ENCODE measurements around the gene BTBD1. TPM values are rescaled to one million over a fixed set of nuclear protein-coding genes. Genes with fewer than 3 reads are reported as not detected.
"Not testable (repeated sequence)": the region's sequence is repeated elsewhere in the genome, so short reads cannot be mapped to it uniquely, and the experiment has no call there.

BTBD1 gene
- total and polyA plus RNA-seq, 5 donors from 2014 or later = 35.5 to 55.5 (median 46.8) TPM

- ATAC-seq (ENCODE audit: low read depth in 2 of 2) (no peak), DNase-seq (no peak)
- H3K4me3 ChIP-seq (ENCODE audit: low read depth, low read length) = no peak overlapping the region
- no peak overlapping the region for H3K4me3 Mint-ChIP-seq
- H3K27ac ChIP-seq (ENCODE audit: insufficient read depth, low read length, poor library complexity, severe bottlenecking) = no peak overlapping the region
- H3K27me3 ChIP-seq (ENCODE audit: control insufficient read depth, insufficient read depth, low read length) = peaks cover 15% of the 10 kb centered on the region
- H3K36me3 Mint-ChIP-seq = peaks cover 4% of the 10 kb centered on the region
- no peaks in the 10 kb centered on the region for H3K36me3 ChIP-seq (ENCODE audit: control insufficient read depth, insufficient read depth, low read length)
- peaks cover 55% of the 10 kb centered on the region for H3K27me3 Mint-ChIP-seq
- peaks cover 0 to 8% (median 0%) of the 10 kb centered on the region in 7 donors for H3K9me3 Mint-ChIP-seq
- no peak overlapping the region for H3K27ac Mint-ChIP-seq
- peaks cover 0 to 13% (median 9%) of the 10 kb centered on the region in 4 donors for H3K4me1 Mint-ChIP-seq
- peaks cover 17% of the 10 kb centered on the region for H3K4me1 ChIP-seq (ENCODE audit: control insufficient read depth, insufficient read depth, low read length, poor library complexity, severe bottlenecking)
- H3K9me3 ChIP-seq (ENCODE audit: control insufficient read depth in 2 of 2, low read length in 2 of 2) = no peaks in the 10 kb centered on the region
Observed at GRCh38 chr15:83104141-83104540, 37.1 kb upstream of the BTBD1 start.

DNA sequence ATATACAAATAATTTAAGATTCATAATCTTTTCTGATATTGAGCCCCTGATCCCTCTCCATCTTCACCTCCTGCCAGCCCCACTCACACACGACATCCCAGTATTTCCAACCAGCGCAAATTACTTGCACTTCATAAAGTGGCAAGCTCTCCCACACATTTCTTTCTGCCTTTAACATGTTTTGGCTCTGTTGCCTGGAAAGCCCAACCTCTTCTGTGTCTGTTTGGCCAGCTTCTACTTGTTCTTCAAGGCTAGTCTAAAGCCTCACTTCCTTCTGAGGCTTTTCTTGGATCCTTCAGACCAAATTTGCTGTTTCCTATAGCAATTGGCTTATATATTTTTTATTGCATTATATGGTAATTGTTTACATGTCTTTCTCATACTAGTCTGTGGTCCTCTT is 35.3 kb upstream of the BTBD1 start:
- Histone ChIP-seq H3K9me3 (ENCODE audit: control insufficient read depth in 2 of 2, low read length in 2 of 2) (peaks cover 0 to 5% of the 10 kb centered on the region in 2 experiments), H3K4me3 (ENCODE audit: low read depth, low read length) (no peak overlapping the region), H3K27ac (ENCODE audit: insufficient read depth, low read length, poor library complexity, severe bottlenecking) (no peak overlapping the region), H3K4me1 (ENCODE audit: control insufficient read depth, insufficient read depth, low read length, poor library complexity, severe bottlenecking) (peaks cover 6% of the 10 kb centered on the region), H3K36me3 (ENCODE audit: control insufficient read depth, insufficient read depth, low read length) (no peaks in the 10 kb centered on the region), H3K27me3 (ENCODE audit: control insufficient read depth, insufficient read depth, low read length) (peaks cover 19% of the 10 kb centered on the region)
- ATAC-seq (ENCODE audit: low read depth in 2 of 2) = no peak
- H3K4me3 Mint-ChIP-seq = no peak overlapping the region
- peaks cover 0 to 10% (median 5%) of the 10 kb centered on the region in 7 donors for H3K9me3 Mint-ChIP-seq
- no peak overlapping the region for H3K27ac Mint-ChIP-seq
- H3K4me1 Mint-ChIP-seq = peaks cover 0 to 11% (median 3%) of the 10 kb centered on the region in 4 donors
- H3K27me3 Mint-ChIP-seq = peaks cover 46% of the 10 kb centered on the region
- peaks cover 4% of the 10 kb centered on the region for H3K36me3 Mint-ChIP-seq
- DNase-seq = no peak

- Histone ChIP-seq H3K36me3 (ENCODE audit: control insufficient read depth, insufficient read depth, low read length) (no peaks in the 10 kb centered on the region), H3K27ac (ENCODE audit: insufficient read depth, low read length, poor library complexity, severe bottlenecking) (no peak overlapping the region), H3K4me1 (ENCODE audit: control insufficient read depth, insufficient read depth, low read length, poor library complexity, severe bottlenecking) (no peaks in the 10 kb centered on the region), H3K4me3 (ENCODE audit: low read depth, low read length) (no peak overlapping the region), H3K27me3 (ENCODE audit: control insufficient read depth, insufficient read depth, low read length) (peaks cover 19% of the 10 kb centered on the region), H3K9me3 (ENCODE audit: control insufficient read depth in 2 of 2, low read length in 2 of 2) (peaks cover 0 to 5% of the 10 kb centered on the region in 2 experiments)
- Mint-ChIP-seq H3K27me3 (peaks cover 40% of the 10 kb centered on the region), H3K4me1 (peaks cover 0 to under 1% (median 0%) of the 10 kb centered on the region in 4 donors), H3K36me3 (peaks cover 4% of the 10 kb centered on the region), H3K27ac (no peak overlapping the region), H3K4me3 (no peak overlapping the region), H3K9me3 (peaks cover 0 to 10% (median 6%) of the 10 kb centered on the region in 7 donors)
- ATAC-seq (ENCODE audit: low read depth in 2 of 2) = no peak
- no peak for DNase-seq
Observed at GRCh38 chr15:83100097-83100646, 33.1 kb upstream of the BTBD1 start.

- H3K36me3 Mint-ChIP-seq = peaks cover 4% of the 10 kb centered on the region
- peaks cover 0 to 10% (median 3%) of the 10 kb centered on the region in 7 donors for H3K9me3 Mint-ChIP-seq
- Histone ChIP-seq H3K27me3 (ENCODE audit: control insufficient read depth, insufficient read depth, low read length) (peaks cover 19% of the 10 kb centered on the region), H3K36me3 (ENCODE audit: control insufficient read depth, insufficient read depth, low read length) (no peaks in the 10 kb centered on the region), H3K9me3 (ENCODE audit: control insufficient read depth in 2 of 2, low read length in 2 of 2) (peaks cover 0 to 5% of the 10 kb centered on the region in 2 experiments), H3K27ac (ENCODE audit: insufficient read depth, low read length, poor library complexity, severe bottlenecking) (no peak overlapping the region), H3K4me3 (ENCODE audit: low read depth, low read length) (no peak overlapping the region), H3K4me1 (ENCODE audit: control insufficient read depth, insufficient read depth, low read length, poor library complexity, severe bottlenecking) (no peaks in the 10 kb centered on the region)
- ATAC-seq (ENCODE audit: low read depth in 2 of 2) (no peak), DNase-seq (no peak)
- no peak overlapping the region for H3K27ac Mint-ChIP-seq
- H3K4me3 Mint-ChIP-seq = no peak overlapping the region
- peaks cover 37% of the 10 kb centered on the region for H3K27me3 Mint-ChIP-seq
- no peaks in the 10 kb centered on the region for H3K4me1 Mint-ChIP-seq
Observed at GRCh38 chr15:83099290-83099689, 32.2 kb upstream of the BTBD1 start.

DNA sequence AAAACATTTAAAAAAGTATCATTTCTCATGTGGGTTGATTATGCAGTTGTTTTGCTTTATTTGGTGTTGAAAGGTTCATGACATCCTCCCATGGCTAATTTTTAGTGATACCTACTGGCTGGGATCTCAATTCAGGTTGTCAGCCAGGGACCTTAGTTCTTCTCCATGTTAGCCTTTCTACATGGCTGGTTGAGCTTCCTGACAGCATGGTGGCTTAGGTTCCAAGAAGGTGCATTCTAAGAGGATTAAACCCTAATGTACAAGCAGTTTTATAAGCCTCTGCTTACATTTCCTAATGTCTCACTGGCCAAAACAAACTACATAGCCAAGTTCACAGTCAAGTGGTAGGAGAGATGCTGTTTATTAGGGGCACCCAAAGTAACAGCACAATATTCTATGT is 31.0 kb upstream of the BTBD1 start:
- Histone ChIP-seq H3K27ac (ENCODE audit: insufficient read depth, low read length, poor library complexity, severe bottlenecking) (no peak overlapping the region), H3K27me3 (ENCODE audit: control insufficient read depth, insufficient read depth, low read length) (peaks cover 14% of the 10 kb centered on the region), H3K4me1 (ENCODE audit: control insufficient read depth, insufficient read depth, low read length, poor library complexity, severe bottlenecking) (no peaks in the 10 kb centered on the region), H3K36me3 (ENCODE audit: control insufficient read depth, insufficient read depth, low read length) (no peaks in the 10 kb centered on the region), H3K4me3 (ENCODE audit: low read depth, low read length) (no peak overlapping the region), H3K9me3 (ENCODE audit: control insufficient read depth in 2 of 2, low read length in 2 of 2) (peaks cover 0 to 5% of the 10 kb centered on the region in 2 experiments)
- no peaks in the 10 kb centered on the region for H3K36me3 Mint-ChIP-seq
- H3K4me3 Mint-ChIP-seq = no peak overlapping the region
- no peaks in the 10 kb centered on the region for H3K4me1 Mint-ChIP-seq
- no peak for ATAC-seq (ENCODE audit: low read depth in 2 of 2)
- H3K27ac Mint-ChIP-seq = no peak overlapping the region
- no peak for DNase-seq
- H3K9me3 Mint-ChIP-seq = peaks cover 0 to 10% (median 4%) of the 10 kb centered on the region in 7 donors
- H3K27me3 Mint-ChIP-seq = peaks cover 39% of the 10 kb centered on the region

GRCh38 chr15:83094583-83094982 is 27.5 kb upstream of the BTBD1 start:
- Histone ChIP-seq H3K27me3 (ENCODE audit: control insufficient read depth, insufficient read depth, low read length) (peaks cover 8% of the 10 kb centered on the region), H3K9me3 (ENCODE audit: control insufficient read depth in 2 of 2, low read length in 2 of 2) (peaks cover 0 to 5% of the 10 kb centered on the region in 2 experiments), H3K4me1 (ENCODE audit: control insufficient read depth, insufficient read depth, low read length, poor library complexity, severe bottlenecking) (no peaks in the 10 kb centered on the region), H3K36me3 (ENCODE audit: control insufficient read depth, insufficient read depth, low read length) (no peaks in the 10 kb centered on the region), H3K27ac (ENCODE audit: insufficient read depth, low read length, poor library complexity, severe bottlenecking) (no peak overlapping the region), H3K4me3 (ENCODE audit: low read depth, low read length) (no peak overlapping the region)
- no peak for ATAC-seq (ENCODE audit: low read depth in 2 of 2)
- H3K4me3 Mint-ChIP-seq = no peak overlapping the region
- peaks cover 0 to 10% (median 2%) of the 10 kb centered on the region in 7 donors for H3K9me3 Mint-ChIP-seq
- peaks cover 0 to 4% (median 0%) of the 10 kb centered on the region in 4 donors for H3K4me1 Mint-ChIP-seq
- H3K27me3 Mint-ChIP-seq = peaks cover 29% of the 10 kb centered on the region
- no peaks in the 10 kb centered on the region for H3K36me3 Mint-ChIP-seq
- no peak overlapping the region for H3K27ac Mint-ChIP-seq
- DNase-seq = no peak

- peaks cover 0 to 5% (median 0%) of the 10 kb centered on the region in 7 donors for H3K9me3 Mint-ChIP-seq
- peaks cover 0 to 4% (median 0%) of the 10 kb centered on the region in 4 donors for H3K4me1 Mint-ChIP-seq
- ATAC-seq (ENCODE audit: low read depth in 2 of 2) = no peak
- H3K36me3 ChIP-seq (ENCODE audit: control insufficient read depth, insufficient read depth, low read length) = no peaks in the 10 kb centered on the region
- no peak for DNase-seq
- no peaks in the 10 kb centered on the region for H3K36me3 Mint-ChIP-seq
- no peak overlapping the region for H3K4me3 ChIP-seq (ENCODE audit: low read depth, low read length)
- H3K27ac ChIP-seq (ENCODE audit: insufficient read depth, low read length, poor library complexity, severe bottlenecking) = no peak overlapping the region
- no peaks in the 10 kb centered on the region for H3K9me3 ChIP-seq (ENCODE audit: control insufficient read depth in 2 of 2, low read length in 2 of 2)
- peaks cover 31% of the 10 kb centered on the region for H3K27me3 Mint-ChIP-seq
- H3K4me3 Mint-ChIP-seq = no peak overlapping the region
- no peak overlapping the region for H3K27ac Mint-ChIP-seq
- no peaks in the 10 kb centered on the region for H3K27me3 ChIP-seq (ENCODE audit: control insufficient read depth, insufficient read depth, low read length)
- H3K4me1 ChIP-seq (ENCODE audit: control insufficient read depth, insufficient read depth, low read length, poor library complexity, severe bottlenecking) = no peaks in the 10 kb centered on the region
Observed at GRCh38 chr15:83092309-83092976, 25.4 kb upstream of the BTBD1 start.

DNA sequence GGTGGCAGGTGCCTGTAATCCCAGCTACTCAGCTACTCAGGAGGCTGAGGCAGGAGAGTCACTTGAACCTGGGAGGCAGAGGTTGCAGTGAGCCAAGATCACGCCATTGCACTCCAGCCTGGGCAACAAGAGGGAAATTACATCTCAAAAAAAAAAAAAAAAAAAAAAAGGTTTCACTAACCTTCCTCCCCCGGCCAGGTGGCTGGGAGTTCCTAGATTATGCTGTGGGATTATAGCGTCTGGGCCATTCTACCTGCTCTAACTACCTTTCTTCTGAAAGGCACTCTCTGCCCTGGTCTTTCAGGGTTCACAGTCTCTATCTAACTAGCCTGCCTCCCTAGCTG is 24.9 kb upstream of the BTBD1 start:
- not testable (repeated sequence) for H3K4me3 ChIP-seq (ENCODE audit: low read depth, low read length); H3K9me3 Mint-ChIP-seq; H3K4me1 Mint-ChIP-seq; H3K4me3 Mint-ChIP-seq; H3K9me3 ChIP-seq (ENCODE audit: control insufficient read depth in 2 of 2, low read length in 2 of 2); H3K27me3 ChIP-seq (ENCODE audit: control insufficient read depth, insufficient read depth, low read length); H3K36me3 Mint-ChIP-seq; ATAC-seq (ENCODE audit: low read depth in 2 of 2); H3K4me1 ChIP-seq (ENCODE audit: control insufficient read depth, insufficient read depth, low read length, poor library complexity, severe bottlenecking); H3K27ac ChIP-seq (ENCODE audit: insufficient read depth, low read length, poor library complexity, severe bottlenecking); H3K27ac Mint-ChIP-seq; H3K36me3 ChIP-seq (ENCODE audit: control insufficient read depth, insufficient read depth, low read length); DNase-seq
- H3K27me3 Mint-ChIP-seq = peaks cover 34% of the 10 kb centered on the region

Data from CD4-positive, CD25-positive, alpha-beta regulatory T cell (primary cell).